GM19035 (cell line): ENCODE results near the gene RNASE1.
"Not testable (repeated sequence)": the region's sequence is repeated elsewhere in the genome, so short reads cannot be mapped to it uniquely, and the experiment has no call there.

ENCODE experiments used
- ATAC-seq: cut with Tn5 transposase; IDR thresholded peaks from one replicate; pipeline ENCODE4 v1.9.1; 2021; ENCODE audit not compliant: unreplicated experiment

RNASE1 gene

GRCh38 chr14:20774258-20774824, 28.3 kb downstream of the RNASE1 start:
- no peak for ATAC-seq

GRCh38 chr14:20772650-20773049, 30.0 kb downstream of the RNASE1 start:
- no peak for ATAC-seq

GRCh38 chr14:20769421-20769820, 33.2 kb downstream of the RNASE1 start:
- no peak for ATAC-seq

- no peak for ATAC-seq
Observed at GRCh38 chr14:20768593-20768892, 34.1 kb downstream of the RNASE1 start.

DNA sequence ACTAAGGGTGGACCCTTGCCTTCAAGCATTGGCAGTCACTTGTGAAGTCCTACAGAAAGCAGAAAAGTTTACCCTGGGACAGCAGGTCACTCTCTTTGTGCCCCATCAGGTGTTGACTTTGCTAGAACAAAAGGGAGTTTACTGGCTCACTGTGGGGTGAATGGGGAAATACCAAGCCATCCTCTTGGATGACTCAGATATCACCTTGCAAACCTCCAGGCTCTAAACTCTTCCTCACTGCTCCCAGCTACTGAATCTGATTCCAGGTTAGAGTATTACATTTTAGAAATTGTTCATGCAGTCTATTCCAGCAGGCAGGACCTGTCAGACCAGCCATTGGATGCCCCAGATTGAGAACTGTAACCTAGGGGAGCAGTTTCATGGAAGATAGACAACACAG, 41.7 kb downstream of the RNASE1 start:
- no peak for ATAC-seq

DNA sequence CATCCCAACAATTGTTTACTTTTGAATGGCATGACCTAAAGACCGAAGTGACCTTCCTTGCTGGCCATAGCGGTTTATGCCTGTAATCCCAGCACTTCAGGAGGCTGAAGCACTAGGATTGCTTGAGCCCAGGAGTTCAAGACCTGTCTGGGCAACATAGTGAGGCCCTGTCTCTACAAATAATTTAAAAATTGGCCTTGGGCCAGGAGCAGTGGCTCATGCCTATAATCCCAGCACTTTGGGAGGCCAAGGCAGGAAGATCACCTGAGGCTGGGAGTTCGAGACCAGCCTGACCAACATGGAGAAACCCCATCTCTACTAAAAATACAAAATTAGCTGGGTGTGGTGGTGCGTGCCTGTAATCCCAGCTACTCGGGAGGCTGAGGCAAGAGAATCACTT, 43.2 kb downstream of the RNASE1 start:
- ATAC-seq, result not testable (repeated sequence)

- ATAC-seq, result no peak
Observed at GRCh38 chr14:20757965-20758364, 44.7 kb downstream of the RNASE1 start.

GRCh38 chr14:20755037-20755436, 47.6 kb downstream of the RNASE1 start:
- ATAC-seq, result no peak

DNA sequence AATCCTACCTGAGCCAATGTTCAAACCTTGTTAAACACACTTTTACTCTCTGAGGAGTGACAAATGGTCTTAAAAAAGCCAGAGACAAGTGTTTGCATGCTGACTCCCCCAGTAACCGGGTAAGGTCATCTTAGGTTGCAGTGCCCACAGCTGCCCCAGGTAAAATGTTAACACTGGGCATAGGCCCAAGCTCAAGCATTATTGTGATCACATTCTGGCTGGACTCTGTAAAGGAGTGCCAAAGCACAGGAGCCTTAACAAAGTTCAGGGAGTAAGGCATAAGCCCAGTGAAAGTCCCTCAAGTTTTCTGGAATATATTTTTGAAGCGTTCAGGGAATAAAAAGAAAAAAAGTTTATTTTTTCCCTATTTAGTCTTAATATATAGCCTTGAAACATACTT, 48.3 kb downstream of the RNASE1 start:
- no peak for ATAC-seq

DNA sequence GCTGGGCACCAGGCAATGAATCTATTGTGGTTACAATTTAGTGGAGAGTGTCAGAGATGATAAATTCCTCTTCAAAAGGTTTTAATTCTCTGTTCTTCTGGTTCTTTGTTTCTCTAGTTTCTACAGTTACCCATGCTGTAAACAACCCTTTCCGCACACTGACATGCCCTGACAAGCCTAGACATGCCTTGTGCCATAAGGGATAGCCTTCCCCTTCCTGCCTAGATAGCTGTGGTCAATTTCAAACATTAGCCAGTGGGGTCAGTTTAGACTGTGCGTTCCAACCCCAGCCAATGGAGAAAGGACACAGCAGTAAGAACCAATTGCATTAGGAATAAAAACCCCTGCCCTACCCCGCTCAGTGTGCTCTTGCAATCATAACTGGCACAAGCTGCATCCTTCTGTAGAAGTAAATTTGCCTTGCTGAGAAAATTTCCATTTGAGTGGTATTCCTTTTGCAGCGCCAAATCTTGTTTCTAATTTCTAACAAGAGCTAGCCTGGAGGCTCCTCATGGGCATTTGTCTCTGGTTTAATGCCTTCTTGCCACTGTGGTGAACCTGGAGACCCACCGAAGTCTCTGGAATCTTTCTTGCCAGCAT, 50.6 kb downstream of the RNASE1 start:
- no peak for ATAC-seq
